Adrenal gland (tissue), 5 donors: ENCODE data around the gene DNAH6.

Source experiments
- POLR2A ChIP-seq, 2 donors: fragments of 450-650 bp; IDR thresholded peaks; one replicate each; pipeline ENCODE4 v1.6.1; 2017; ENCODE audit warnings: antibody characterized with exemption in 2 of 2, mild to moderate bottlenecking in 2 of 2, moderate library complexity in 1 of 2
- TF ChIP-seq, protein P1 (sequence below), 6 experiments: fragments of 450-650 bp in 4 of 6; fragments of 200-600 bp in 2 of 6; sonication (generic) in 1 of 6; IDR thresholded peaks; 1 replicate in 5 of 6; 2 replicates in 1 of 6; pipeline versions ENCODE4 v1.5.1 to v1.8.0; 2016 to 2021; ENCODE audit warnings: antibody characterized with exemption in 6 of 6, mild to moderate bottlenecking in 2 of 6, moderate library complexity in 1 of 6
- donor health status: DM: no; HTN: no; CAD: no.

DNA sequence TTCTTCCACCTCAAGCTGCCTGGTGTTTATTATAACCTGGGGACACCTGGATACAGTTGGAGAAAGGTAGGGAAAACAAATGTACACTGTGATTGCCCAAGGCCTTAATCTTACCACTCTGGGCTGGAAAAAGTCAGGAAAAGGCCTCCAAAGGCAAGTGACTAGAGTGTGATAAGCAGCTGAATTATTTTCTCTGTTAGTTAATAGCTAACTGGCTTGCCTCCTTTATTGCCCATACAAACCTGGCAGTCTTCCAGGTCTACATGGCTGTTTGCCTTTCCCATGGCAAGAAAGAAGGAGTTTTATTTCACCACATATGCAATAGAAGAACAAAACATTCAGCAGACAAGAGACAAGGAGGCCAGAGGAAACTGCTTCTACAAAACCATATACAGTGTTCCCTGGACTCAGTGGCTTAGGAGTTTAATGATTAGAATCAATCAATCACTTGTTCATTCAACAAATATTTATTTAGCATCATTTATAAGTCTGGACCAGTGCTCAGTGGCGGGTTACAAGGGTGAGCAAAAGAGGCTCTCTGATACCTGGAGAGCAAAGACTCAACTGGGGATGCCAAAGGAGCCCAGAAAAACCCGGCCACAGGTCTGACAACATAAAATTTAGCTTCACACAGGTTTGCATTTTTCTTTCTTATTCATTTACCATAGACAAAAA, 29.7 kb upstream of the DNAH6 start:
- no peak for TF ChIP-seq POLR2A (IDR thresholded peaks at IDR 0.05)
- TF ChIP-seq, protein P1, sequence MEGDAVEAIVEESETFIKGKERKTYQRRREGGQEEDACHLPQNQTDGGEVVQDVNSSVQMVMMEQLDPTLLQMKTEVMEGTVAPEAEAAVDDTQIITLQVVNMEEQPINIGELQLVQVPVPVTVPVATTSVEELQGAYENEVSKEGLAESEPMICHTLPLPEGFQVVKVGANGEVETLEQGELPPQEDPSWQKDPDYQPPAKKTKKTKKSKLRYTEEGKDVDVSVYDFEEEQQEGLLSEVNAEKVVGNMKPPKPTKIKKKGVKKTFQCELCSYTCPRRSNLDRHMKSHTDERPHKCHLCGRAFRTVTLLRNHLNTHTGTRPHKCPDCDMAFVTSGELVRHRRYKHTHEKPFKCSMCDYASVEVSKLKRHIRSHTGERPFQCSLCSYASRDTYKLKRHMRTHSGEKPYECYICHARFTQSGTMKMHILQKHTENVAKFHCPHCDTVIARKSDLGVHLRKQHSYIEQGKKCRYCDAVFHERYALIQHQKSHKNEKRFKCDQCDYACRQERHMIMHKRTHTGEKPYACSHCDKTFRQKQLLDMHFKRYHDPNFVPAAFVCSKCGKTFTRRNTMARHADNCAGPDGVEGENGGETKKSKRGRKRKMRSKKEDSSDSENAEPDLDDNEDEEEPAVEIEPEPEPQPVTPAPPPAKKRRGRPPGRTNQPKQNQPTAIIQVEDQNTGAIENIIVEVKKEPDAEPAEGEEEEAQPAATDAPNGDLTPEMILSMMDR (IDR thresholded peaks at IDR 0.05): no peak
